GM10248 (cell line): ENCODE data around the gene FAM151B.
A peak's percentile ranks its signal among the peaks of the same experiment; 100 is the strongest.

Source experiments
- CTCF ChIA-PET: fragments of 300-600 bp; sonication (Branson Sonifier 250); formaldehyde crosslinking; extraction: SDS; loops from one replicate; lab custom pipeline; 2021; ENCODE audit warnings: antibody characterized with exemption; lab: Yijun Ruan, JAX
- POLR2A ChIA-PET: fragments of 350-650 bp; sonication (Branson Sonifier 250); formaldehyde crosslinking; extraction: SDS; loops from one replicate; lab custom pipeline; 2020; ENCODE audit warnings: antibody characterized with exemption; lab: Yijun Ruan, JAX
- DNase-seq: peaks from one replicate; pipeline ENCODE4 v3.0.0; 2012; ENCODE audit errors: extremely low spot score
- TF ChIP-seq, protein P1 (sequence below): IDR thresholded peaks from 2 replicates; pipeline ENCODE4 v1.5.1; 2012; ENCODE audit warnings: mild to moderate bottlenecking, low read depth; ENCODE audit errors: extremely low read depth, missing control alignments, control extremely low read depth

FAM151B gene

DNA sequence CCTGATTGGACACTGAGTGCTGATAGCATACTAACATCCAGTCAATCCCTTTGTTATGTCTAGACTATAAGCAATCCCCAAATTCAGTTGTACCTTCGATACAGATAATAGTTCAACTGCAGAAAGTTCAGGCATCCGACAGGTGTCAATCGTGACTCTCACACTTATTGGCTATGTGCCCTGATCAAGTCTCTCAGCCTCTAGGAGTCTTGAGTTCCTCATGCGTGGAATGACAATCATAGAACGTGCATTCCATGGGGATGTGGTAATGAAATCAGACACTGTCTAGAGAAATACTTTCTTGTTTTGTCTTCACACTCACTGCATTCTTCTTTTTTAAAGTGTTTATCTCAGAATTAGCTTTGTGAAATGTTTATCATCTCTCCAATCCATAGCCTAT, 77.4 kb downstream of the FAM151B start:
- ChIA-PET POLR2A (no interaction called here), CTCF (no interaction called here)
- DNase-seq = no peak
- TF ChIP-seq, protein P1, sequence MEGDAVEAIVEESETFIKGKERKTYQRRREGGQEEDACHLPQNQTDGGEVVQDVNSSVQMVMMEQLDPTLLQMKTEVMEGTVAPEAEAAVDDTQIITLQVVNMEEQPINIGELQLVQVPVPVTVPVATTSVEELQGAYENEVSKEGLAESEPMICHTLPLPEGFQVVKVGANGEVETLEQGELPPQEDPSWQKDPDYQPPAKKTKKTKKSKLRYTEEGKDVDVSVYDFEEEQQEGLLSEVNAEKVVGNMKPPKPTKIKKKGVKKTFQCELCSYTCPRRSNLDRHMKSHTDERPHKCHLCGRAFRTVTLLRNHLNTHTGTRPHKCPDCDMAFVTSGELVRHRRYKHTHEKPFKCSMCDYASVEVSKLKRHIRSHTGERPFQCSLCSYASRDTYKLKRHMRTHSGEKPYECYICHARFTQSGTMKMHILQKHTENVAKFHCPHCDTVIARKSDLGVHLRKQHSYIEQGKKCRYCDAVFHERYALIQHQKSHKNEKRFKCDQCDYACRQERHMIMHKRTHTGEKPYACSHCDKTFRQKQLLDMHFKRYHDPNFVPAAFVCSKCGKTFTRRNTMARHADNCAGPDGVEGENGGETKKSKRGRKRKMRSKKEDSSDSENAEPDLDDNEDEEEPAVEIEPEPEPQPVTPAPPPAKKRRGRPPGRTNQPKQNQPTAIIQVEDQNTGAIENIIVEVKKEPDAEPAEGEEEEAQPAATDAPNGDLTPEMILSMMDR = no peak

DNA sequence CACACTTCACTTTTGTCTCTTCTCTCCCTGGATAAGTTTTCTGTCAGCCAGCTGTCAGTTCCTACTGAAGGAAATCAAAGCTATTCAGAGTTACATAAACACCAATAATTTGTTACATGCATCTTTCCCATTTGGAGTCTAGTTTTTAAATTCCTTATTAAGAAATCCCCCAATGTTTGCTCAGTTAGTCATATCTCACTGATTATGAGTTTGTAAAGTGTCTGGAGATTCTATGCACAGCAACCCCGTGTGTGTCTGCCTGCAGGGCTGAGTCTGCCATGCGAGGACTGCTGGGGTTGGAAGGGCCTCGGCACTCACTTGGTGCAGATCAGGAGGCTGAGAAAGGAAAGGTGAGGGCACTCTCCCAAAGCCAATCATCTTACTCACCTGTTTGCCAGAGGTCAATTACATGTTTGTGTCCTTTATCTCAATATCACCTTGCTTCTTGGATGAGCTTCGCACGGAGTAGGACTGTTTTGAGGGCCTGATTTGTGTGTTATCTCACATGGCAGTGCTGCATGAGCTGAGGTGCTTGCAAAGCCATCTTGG, 78.9 kb downstream of the FAM151B start:
- CTCF ChIA-PET = no interaction called here
- POLR2A ChIA-PET = no interaction called here
- TF ChIP-seq, protein P1 = no peak
- DNase-seq = no peak

DNA sequence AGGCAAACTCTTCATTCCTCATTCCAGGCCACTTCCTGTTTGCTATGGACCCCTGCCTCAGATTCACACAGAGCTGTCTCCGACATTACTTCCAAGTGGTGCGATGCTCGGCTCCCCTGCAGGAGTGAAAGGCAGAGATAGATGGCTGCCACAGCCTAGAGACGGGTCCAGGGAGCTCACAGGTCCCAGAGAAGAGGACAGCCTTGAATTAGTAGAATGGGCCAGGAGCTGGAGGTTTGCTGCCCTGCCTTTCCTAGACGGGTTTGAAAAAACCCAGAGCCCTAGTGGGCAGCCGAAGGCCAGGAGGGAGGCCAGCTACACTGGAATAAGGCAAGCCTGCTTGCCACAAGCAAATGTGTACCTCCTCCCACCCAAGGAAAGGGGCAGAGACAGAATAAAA, 80.4 kb downstream of the FAM151B start:
- CTCF ChIA-PET = no interaction called here
- POLR2A ChIA-PET = no interaction called here
- DNase-seq = no peak
- TF ChIP-seq, protein P1 = no peak

DNA sequence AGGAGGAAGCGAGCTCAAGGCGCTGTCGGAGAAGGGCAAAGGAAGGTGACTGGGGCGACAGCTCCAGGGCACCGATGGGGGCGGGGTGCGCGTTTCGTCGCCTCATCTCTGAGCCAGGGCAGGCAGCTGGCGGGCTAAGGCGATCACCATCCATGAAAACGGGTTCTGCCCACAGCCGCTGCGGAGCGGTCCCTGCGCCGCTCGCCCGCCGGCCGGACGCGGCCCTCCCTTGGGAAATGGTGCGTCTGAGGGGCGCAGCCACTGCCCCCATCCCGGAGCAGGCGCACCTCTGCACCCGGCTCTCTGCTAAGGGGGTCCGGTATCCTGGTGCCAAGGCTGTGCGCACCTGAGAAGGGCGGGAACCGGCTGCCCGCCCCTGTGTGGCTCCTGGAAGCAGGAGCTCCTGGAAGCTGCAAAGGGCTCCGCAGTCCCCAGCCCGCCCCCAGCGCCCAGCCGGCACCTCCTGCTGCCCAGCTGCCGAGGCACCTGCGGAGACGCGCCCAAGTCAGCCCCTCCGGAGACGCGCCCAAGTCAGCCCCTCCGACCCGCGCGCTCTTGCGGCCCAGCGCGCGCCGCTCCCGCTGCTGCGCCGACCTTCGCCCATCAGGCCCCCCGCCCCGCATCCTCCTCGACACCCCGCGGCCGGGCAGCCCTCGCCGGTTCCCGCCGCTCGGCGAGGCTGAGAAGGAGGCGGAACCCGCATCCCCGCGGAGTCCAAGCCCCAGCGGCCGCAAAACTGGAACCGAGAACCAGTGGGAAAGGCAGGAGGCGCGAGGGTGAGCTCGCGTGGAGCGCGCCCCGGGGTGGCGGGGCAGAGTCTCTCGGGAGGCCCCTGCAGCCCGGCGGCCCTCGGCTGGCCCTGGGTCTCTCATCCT, 81.4 kb downstream of the FAM151B start:
- CTCF ChIA-PET = no interaction called here
- POLR2A ChIA-PET = no interaction called here
- DNase-seq = peak; percentile 29
- TF ChIP-seq, protein P1 = no peak

DNA sequence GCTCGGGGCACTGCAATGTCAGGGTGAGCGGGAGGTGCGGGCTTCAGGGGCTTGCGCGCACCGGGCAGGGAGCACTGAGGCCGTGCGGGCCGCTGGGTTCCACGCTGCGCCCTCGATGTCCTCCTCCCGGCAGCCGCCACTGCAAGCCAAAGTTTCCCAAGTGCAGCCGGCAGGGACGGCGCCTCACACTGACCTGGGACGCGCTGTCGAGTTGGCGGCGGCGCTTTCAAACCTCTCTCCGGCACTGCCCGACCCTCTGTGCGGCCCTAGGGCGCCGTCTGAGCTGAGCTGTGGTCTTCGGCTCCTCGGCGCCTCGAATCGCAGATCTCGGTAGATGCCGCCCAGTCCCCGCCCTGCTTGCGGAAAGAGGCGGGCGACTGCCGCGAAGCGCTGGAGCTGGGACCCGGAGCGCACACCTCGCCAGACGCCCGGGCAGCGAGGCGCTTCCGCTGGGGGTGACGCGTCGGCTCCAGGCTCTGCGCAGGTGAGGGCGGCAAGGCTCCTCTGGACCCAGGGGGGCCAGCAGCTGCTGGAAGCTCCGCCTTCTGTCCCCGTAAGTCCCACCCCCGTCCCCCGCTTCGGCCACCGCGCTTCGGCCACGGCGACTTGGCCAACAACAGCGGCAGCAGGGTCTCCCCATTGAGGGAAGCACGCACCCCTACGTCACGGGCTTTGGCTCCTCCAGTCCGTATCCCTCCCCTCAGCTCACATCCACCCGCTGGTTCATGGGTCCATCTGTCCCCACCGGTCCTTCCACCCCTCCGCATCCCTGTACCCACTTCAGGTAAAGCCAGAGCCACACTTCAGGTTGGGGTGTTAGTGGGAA, 82.3 kb downstream of the FAM151B start, which contains the start of gene ANKRD34B:
TSS of gene ANKRD34B (minus strand) at position 320 of the 826 bp plus-strand sequence. CDS start 10,261 bp downstream, outside the sequence.
- ChIA-PET CTCF (no interaction called here), POLR2A (no interaction called here)
- DNase-seq = peak; percentile 60
- TF ChIP-seq, protein P1 = no peak

DNA sequence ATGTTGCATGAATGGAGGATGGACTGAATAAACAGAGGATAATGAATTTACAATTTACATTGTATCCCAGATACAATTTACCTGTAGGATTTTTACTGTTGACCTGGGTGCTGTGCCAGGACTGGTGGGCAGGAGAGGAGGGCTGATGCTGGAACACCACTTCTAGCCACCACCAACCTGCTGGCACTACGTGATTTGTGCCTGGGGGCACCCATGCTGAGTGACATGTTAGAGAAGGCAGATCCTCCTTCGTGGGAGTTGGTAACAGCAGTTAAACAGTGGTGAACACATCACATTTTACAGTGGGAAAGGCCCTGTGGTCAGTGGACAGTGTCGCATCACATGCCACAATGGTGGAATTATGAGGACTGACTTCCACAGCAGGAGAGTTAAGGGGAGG, 85.2 kb downstream of the FAM151B start:
- CTCF ChIA-PET = interaction anchor here (1.2 to 1.4 kb wide), 2 partner anchors 14 to 34 kb away, joined by 3 to 5 read pairs; no protein-coding TSS in a partner anchor
- DNase-seq = no peak
- POLR2A ChIA-PET = no interaction called here
- TF ChIP-seq, protein P1 = no peak
